OCI-M1 (cell line): ENCODE measurements around the gene SLCO3A1.
A peak's percentile ranks its signal among the peaks of the same experiment; 100 is the strongest.

Experiments
- DNase-seq: peaks from one replicate; lab custom pipeline; 2025; lab: John Stamatoyannopoulos, UW

SLCO3A1 gene

GRCh38 chr15:91861223-91861622 lies 7.7 kb downstream of the SLCO3A1 start:
- peak; percentile 71 for DNase-seq

- DNase-seq = no peak
Observed at GRCh38 chr15:91862891-91863504, 9.5 kb downstream of the SLCO3A1 start.

- no peak for DNase-seq
Observed at GRCh38 chr15:91863621-91864255, 10.2 kb downstream of the SLCO3A1 start.

GRCh38 chr15:91864664-91865063 lies 11.2 kb downstream of the SLCO3A1 start:
- no peak for DNase-seq

- DNase-seq = no peak
Observed at GRCh38 chr15:91865486-91865885, 12.0 kb downstream of the SLCO3A1 start.

GRCh38 chr15:91865950-91866349 lies 12.4 kb downstream of the SLCO3A1 start:
- DNase-seq = no peak

- DNase-seq = no peak
Observed at GRCh38 chr15:91866371-91866905, 12.9 kb downstream of the SLCO3A1 start.

GRCh38 chr15:91866971-91867372 lies 13.5 kb downstream of the SLCO3A1 start:
- DNase-seq = no peak

GRCh38 chr15:91867581-91868026 lies 14.1 kb downstream of the SLCO3A1 start:
- no peak for DNase-seq

- DNase-seq = peak; percentile 35
Observed at GRCh38 chr15:91870876-91871537, 17.5 kb downstream of the SLCO3A1 start.

- no peak for DNase-seq
Observed at GRCh38 chr15:91871837-91872236, 18.3 kb downstream of the SLCO3A1 start.

- DNase-seq = no peak
Observed at GRCh38 chr15:91872356-91873137, 19.0 kb downstream of the SLCO3A1 start.

GRCh38 chr15:91873138-91873536 lies 19.6 kb downstream of the SLCO3A1 start:
- no peak for DNase-seq

- no peak for DNase-seq
Observed at GRCh38 chr15:91874171-91874570, 20.7 kb downstream of the SLCO3A1 start.

- no peak for DNase-seq
Observed at GRCh38 chr15:91874992-91875660, 21.6 kb downstream of the SLCO3A1 start.

- no peak for DNase-seq
Observed at GRCh38 chr15:91876187-91876586, 22.7 kb downstream of the SLCO3A1 start.

- no peak for DNase-seq
Observed at GRCh38 chr15:91878319-91878870, 24.9 kb downstream of the SLCO3A1 start.

- no peak for DNase-seq
Observed at GRCh38 chr15:91879158-91879557, 25.6 kb downstream of the SLCO3A1 start.

GRCh38 chr15:91880373-91880772 lies 26.9 kb downstream of the SLCO3A1 start:
- no peak for DNase-seq

- DNase-seq = no peak
Observed at GRCh38 chr15:91881569-91882297, 28.2 kb downstream of the SLCO3A1 start.
